PFSK-1 (cell line): ENCODE results near the gene JAM3.

Experiments
- FOXP2 ChIP-seq: optimal IDR thresholded peaks from 2 replicates; pipeline ENCODE3; 2011; ENCODE audit warnings: borderline replicate concordance, control low read depth, inconsistent platforms; ENCODE audit not compliant: insufficient read depth; ENCODE audit errors: extremely low read length, extremely low read depth
- POLR2AphosphoS5 ChIP-seq: IDR thresholded peaks from 2 replicates; pipeline ENCODE4 v1.6.1; 2012; ENCODE audit warnings: low read depth, mild to moderate bottlenecking, control low read depth, low read length, moderate library complexity
- SIN3A ChIP-seq: IDR thresholded peaks from 2 replicates; pipeline ENCODE4 v1.6.1; 2012; ENCODE audit warnings: mild to moderate bottlenecking, low read length, moderate library complexity, borderline replicate concordance; ENCODE audit not compliant: insufficient read depth
- TAF1 ChIP-seq: IDR thresholded peaks from 2 replicates; pipeline ENCODE4 v1.6.1; 2012; ENCODE audit warnings: low read length, control low read depth, borderline replicate concordance; ENCODE audit not compliant: insufficient read depth
- TF ChIP-seq, protein P1 (sequence below), 2 experiments: IDR thresholded peaks; 2 replicates each; pipeline versions ENCODE4 v1.6.1 to v1.8.0; 2011 to 2012; ENCODE audit warnings: low read depth in 2 of 2, low read length in 2 of 2, control low read depth in 1 of 2, inconsistent platforms in 1 of 2, mild to moderate bottlenecking in 1 of 2, moderate library complexity in 1 of 2; ENCODE audit not compliant: insufficient read depth in 1 of 2

DNA sequence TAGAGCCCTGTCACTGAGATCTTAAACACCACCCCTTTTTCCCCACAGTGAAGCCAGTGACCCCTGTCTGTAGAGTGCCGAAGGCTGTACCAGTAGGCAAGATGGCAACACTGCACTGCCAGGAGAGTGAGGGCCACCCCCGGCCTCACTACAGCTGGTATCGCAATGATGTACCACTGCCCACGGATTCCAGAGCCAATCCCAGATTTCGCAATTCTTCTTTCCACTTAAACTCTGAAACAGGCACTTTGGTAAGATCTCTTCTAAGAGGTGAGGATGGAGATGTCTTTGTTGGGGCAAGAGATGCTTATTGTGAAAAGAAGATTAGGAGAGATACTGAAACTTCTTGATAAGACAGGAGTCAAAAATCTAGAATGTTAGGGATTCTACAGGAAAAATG lies 75.9 kb downstream of the JAM3 start:
- TF ChIP-seq TAF1 (no peak), SIN3A (no peak), POLR2AphosphoS5 (no peak), FOXP2 (no peak)
- TF ChIP-seq, protein P1, sequence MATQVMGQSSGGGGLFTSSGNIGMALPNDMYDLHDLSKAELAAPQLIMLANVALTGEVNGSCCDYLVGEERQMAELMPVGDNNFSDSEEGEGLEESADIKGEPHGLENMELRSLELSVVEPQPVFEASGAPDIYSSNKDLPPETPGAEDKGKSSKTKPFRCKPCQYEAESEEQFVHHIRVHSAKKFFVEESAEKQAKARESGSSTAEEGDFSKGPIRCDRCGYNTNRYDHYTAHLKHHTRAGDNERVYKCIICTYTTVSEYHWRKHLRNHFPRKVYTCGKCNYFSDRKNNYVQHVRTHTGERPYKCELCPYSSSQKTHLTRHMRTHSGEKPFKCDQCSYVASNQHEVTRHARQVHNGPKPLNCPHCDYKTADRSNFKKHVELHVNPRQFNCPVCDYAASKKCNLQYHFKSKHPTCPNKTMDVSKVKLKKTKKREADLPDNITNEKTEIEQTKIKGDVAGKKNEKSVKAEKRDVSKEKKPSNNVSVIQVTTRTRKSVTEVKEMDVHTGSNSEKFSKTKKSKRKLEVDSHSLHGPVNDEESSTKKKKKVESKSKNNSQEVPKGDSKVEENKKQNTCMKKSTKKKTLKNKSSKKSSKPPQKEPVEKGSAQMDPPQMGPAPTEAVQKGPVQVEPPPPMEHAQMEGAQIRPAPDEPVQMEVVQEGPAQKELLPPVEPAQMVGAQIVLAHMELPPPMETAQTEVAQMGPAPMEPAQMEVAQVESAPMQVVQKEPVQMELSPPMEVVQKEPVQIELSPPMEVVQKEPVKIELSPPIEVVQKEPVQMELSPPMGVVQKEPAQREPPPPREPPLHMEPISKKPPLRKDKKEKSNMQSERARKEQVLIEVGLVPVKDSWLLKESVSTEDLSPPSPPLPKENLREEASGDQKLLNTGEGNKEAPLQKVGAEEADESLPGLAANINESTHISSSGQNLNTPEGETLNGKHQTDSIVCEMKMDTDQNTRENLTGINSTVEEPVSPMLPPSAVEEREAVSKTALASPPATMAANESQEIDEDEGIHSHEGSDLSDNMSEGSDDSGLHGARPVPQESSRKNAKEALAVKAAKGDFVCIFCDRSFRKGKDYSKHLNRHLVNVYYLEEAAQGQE (IDR thresholded peaks at IDR 0.05; ENCODE audit: insufficient read depth in 1 of 2, low read depth in 2 of 2, low read length in 2 of 2) = no peak
